GM12801 (cell line): Measurements from ENCODE around the gene DNAJB12.

Experiments
- TF ChIP-seq, protein P1 (sequence below): IDR thresholded peaks from one replicate; pipeline ENCODE4 v1.5.1; 2011; ENCODE audit warnings: control low read depth; ENCODE audit not compliant: insufficient read length; ENCODE audit errors: extremely low read depth

The DNAJB12 gene

DNA sequence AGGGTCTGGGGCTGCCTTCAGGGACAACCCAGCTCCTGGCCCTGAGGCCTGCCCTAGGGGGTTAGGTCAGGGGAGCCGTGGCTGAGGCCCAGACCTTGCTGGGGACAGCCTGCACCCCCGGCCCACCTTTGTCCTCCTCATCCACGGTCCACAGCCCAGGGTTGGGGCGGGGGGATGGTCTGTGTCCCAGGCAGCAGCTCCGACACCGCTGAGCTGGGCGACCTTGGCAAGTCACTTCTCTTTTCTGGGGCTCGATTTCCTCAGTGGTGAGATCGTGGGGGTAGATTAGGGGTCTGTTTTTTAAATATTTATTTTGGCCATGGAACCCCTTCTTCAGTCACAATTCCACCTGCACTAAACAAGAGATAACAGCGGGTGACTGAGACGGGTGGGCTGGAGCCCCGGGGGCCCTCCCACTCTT, 30.9 kb downstream of the DNAJB12 start:
- TF ChIP-seq, protein P1, sequence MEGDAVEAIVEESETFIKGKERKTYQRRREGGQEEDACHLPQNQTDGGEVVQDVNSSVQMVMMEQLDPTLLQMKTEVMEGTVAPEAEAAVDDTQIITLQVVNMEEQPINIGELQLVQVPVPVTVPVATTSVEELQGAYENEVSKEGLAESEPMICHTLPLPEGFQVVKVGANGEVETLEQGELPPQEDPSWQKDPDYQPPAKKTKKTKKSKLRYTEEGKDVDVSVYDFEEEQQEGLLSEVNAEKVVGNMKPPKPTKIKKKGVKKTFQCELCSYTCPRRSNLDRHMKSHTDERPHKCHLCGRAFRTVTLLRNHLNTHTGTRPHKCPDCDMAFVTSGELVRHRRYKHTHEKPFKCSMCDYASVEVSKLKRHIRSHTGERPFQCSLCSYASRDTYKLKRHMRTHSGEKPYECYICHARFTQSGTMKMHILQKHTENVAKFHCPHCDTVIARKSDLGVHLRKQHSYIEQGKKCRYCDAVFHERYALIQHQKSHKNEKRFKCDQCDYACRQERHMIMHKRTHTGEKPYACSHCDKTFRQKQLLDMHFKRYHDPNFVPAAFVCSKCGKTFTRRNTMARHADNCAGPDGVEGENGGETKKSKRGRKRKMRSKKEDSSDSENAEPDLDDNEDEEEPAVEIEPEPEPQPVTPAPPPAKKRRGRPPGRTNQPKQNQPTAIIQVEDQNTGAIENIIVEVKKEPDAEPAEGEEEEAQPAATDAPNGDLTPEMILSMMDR: no peak

DNA sequence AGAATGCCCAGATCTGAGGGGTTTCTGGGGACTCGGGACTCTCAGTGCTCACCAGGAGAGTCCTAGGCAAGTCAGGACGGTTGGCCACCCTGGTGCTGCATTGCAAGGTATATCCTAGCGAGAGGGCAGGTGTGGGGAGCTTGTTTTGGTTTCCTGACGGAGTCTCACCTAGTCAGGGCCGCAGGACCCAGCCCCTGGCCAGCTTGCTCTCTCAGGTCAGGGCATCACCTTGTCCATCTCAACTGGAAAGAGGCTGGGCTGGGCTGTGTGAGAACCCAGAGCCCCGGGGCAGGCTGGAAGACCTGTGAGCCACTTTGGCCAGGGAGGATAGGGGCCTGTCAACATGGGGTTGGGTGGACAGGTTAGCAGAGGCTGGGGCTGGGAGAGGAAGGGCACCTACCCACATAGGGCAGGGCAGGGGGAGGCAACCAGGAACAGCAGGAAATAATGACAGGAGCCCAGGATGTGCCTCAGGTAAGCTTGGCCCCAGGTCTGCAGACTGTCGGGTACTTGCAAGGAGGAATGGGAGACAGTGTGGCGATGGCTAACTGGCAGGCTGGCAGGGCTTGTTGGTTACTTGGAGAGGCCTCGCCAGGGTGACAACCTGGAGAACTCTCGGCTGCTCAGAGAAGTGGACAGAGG, 31.5 kb downstream of the DNAJB12 start:
- TF ChIP-seq, protein P1: no peak

DNA sequence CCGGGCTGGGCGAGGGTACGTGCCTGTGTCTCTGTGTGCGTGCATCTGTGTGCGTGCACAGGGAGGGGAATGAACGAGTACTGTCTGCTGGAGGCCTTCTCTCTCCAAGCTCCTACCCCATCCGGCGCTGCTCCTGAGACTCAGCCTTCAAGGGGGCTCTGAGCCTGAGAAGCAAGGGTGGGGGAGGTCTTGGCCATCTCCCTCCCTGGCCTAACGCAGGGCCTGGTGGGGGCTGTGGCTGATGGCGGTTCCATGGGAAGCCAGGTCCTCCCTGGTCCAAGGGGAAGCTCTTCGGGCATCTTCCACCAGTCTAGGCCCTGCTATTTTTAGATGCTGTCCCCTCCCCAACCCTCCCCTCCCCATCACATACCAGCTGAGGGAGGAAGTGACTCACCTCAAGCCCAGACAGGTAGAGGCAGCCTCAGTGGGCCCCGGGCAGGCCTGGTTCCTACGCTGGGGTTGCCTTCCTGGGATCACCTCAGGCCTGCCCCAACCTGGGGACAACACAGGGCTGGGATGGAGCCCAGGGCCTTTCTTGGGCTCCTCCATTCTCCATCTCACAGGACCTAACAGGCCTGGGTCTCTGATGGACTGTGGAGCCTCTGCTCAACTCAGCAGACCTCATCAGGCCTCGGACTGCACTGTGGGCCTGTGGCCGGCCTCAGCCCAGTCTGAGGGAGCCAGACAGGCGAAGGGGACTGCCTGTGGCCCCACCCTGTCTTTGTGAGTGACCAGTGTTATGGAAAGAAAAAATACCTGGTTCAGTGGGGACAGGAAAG, 32.2 kb downstream of the DNAJB12 start:
- TF ChIP-seq, protein P1: no peak

DNA sequence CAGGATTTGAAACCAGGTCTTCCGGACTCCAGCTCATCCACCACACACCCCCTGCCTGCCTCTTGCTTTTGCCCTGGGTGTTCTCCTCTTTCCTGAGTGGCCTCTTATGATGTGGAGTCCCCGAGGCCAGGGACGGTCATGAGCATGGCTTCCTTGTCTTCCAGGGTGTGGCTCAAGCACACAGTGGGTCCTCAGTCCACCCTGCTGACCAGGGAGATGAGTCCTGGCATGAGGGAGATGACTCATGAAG, 32.8 kb downstream of the DNAJB12 start:
- TF ChIP-seq, protein P1: no peak

DNA sequence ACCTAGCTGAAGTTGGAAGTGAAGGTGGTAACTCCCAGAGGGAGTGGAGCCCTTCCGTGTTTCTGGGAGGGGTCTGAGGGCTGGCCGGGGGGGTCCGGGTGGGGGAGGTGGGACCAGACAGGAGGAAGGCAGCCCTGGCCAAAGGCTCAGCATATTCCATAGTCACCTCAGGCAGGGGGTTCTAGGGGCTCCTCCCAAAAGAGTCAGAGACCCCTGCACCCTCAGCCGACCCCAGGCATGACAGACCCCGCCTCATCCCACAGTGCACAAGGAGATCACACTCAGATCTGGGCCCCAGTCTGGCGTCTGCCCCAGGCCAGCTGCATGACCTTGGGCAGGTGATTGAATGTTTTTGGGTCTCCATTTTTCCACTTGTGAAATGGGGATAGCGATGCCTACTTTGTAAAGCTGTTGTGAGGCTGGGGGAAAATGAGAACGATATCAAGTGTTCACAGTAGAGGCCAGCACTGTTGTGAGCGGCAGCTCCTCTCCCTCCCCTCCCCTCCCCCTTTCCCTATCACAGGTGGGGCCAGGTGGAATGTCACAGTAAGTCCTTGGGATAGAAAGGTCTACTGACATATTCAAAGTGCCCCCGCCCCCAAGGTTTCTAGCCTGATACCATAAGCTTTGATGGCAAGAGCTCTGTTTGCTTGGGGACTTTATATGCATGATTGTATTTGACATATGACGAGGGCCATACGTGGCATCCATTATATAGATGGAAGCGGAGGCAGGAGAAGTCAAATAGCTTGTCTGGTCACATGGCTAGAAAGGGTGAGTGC, 33.3 kb downstream of the DNAJB12 start:
- TF ChIP-seq, protein P1: no peak

DNA sequence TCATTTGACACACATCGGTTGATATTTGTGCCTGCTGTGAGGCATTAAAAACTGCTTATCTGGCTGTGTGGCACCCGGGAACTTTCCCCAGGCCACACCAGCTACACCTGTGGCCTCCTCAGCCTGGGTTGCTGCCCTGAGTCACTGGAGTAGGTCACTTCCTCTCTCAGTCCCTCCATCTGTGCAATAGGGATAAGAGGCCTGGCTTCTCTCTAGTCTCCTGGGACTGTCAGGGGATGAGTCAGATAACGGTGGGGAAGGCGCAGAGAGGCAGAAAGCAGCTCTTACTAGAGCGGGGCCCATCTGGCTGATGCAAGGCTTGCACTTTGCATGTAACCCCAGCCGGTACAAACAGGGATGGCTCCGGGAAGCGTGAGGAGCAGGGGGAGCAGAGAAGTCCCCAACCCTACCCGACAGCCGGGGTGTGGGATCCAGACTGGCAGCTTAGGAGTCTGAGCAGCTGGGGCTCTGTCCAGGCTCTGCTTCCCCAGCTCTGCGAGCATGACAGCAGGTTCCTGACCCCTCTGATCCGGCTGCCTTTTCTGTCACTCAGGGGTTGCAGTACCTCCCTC, 34.0 kb downstream of the DNAJB12 start:
- TF ChIP-seq, protein P1: no peak

DNA sequence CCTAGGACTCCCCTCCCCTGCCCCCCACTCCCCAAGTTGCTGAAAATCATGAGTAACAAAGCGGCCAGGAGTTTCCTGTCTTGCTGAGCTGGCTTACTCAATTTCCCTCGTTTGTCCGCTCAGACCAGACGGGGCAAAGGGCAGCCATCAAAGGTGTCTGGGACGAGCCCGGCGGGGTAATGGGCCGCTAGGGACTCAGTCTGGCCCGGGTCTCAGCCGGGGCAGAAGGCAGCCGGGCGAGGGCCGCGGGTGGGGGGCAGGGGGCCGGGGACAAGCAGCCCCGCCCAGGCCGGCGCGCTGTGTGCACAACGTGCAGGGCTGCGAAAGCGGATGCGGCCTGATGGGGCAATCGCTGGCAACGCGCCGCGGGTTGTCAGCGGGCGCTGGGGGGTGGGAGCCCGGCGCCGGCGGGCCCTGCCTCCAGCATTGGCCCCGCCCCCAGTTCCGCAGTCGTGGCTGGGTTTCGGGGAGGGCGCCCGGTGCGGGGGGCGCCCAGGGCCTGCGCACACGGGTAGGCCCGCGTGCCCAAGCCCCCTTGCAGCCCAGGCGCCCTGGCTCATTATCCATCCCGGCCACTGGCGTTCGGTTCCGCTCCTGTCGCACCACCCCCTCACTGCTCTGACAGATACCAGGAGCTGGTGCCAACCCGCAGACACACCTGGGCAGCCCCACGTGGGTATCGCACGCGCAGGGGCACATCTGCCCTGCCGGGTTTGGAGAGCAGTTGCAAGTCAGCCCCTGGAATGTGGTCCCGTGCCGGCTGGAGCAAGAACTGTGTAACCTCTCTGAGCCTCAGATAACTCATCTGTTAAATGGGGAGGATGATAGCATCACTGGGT, 35.1 kb downstream of the DNAJB12 start:
- TF ChIP-seq, protein P1: no peak
